CD14-positive monocyte (primary cell): ENCODE data around the gene GPC2. TPM values are rescaled to one million over a fixed set of nuclear protein-coding genes. Genes with fewer than 3 reads are reported as not detected.

ENCODE experiments used
- DNase-seq, 3 donors: peaks; one replicate each; pipeline ENCODE4 v3.0.0-alpha.2; 2011 to 2022
- H2AFZ ChIP-seq: 2 replicates; pipeline ENCODE4 v1.6.0; 2012; ENCODE audit warnings: mild to moderate bottlenecking, low read depth, low read length, inconsistent platforms; ENCODE audit not compliant: insufficient read depth, poor library complexity, severe bottlenecking
- H3K27ac ChIP-seq, 2 donors: 1 replicate in 1 of 2; 2 replicates in 1 of 2; pipeline ENCODE4 v1.5.1; 2012 to 2013; ENCODE audit warnings: low read length in 2 of 2, control low read depth in 1 of 2, inconsistent platforms in 1 of 2, low read depth in 1 of 2, mild to moderate bottlenecking in 1 of 2
- H3K27me3 ChIP-seq, 2 donors: one replicate each; pipeline versions ENCODE4 v1.6.0 to v1.6.1; 2011 to 2013; ENCODE audit warnings: low read length in 2 of 2; ENCODE audit not compliant: control insufficient read depth in 2 of 2, insufficient read depth in 2 of 2
- H3K36me3 ChIP-seq, 2 donors: replicated peaks in 1 of 2; 1 replicate in 1 of 2; 2 replicates in 1 of 2; pipeline versions ENCODE4 v1.5.1 to v1.6.1; 2012 to 2013; ENCODE audit warnings: low read length in 2 of 2, control low read depth in 1 of 2, inconsistent platforms in 1 of 2, mild to moderate bottlenecking in 1 of 2; ENCODE audit not compliant: insufficient read depth in 2 of 2, control insufficient read depth in 1 of 2
- H3K4me1 ChIP-seq, 2 donors: 1 replicate in 1 of 2; 2 replicates in 1 of 2; pipeline versions ENCODE4 v1.5.1 to v1.6.1; 2012 to 2013; ENCODE audit warnings: low read length in 2 of 2, control low read depth in 1 of 2, inconsistent platforms in 1 of 2, mild to moderate bottlenecking in 1 of 2, moderate library complexity in 1 of 2; ENCODE audit not compliant: insufficient read depth in 2 of 2, control insufficient read depth in 1 of 2
- H3K4me2 ChIP-seq: replicated peaks from 2 replicates; pipeline ENCODE3; 2012; ENCODE audit warnings: low read length, moderate library complexity, mild to moderate bottlenecking; ENCODE audit not compliant: poor library complexity, severe bottlenecking; ENCODE audit errors: extremely low read depth
- H3K4me3 ChIP-seq, 3 experiments: fragments of 200-600 bp in 1 of 3; sonication (generic) in 1 of 3; replicated peaks in 1 of 3; 1 replicate in 2 of 3; 2 replicates in 1 of 3; pipeline ENCODE4 v1.5.1; 2011 to 2013; ENCODE audit warnings: low read length in 3 of 3, mild to moderate bottlenecking in 3 of 3, control low read depth in 2 of 3, low read depth in 2 of 3, inconsistent platforms in 1 of 3, moderate library complexity in 1 of 3
- H3K79me2 ChIP-seq: 2 replicates; pipeline ENCODE4 v1.6.0; 2012; ENCODE audit warnings: mild to moderate bottlenecking, control low read depth, inconsistent platforms, low read length, moderate library complexity; ENCODE audit not compliant: insufficient read depth
- H3K9ac ChIP-seq: 2 replicates; pipeline ENCODE4 v1.6.0; 2017; ENCODE audit warnings: low read length, mild to moderate bottlenecking; ENCODE audit not compliant: insufficient read depth, poor library complexity, severe bottlenecking
- H3K9me3 ChIP-seq, 2 donors: replicated peaks in 1 of 2; 1 replicate in 1 of 2; 2 replicates in 1 of 2; pipeline versions ENCODE4 v1.5.1 to v1.6.1; 2012 to 2013; ENCODE audit warnings: low read length in 2 of 2, control low read depth in 1 of 2; ENCODE audit not compliant: control insufficient read depth in 1 of 2, insufficient read depth in 1 of 2
- H4K20me1 ChIP-seq: 2 replicates; pipeline ENCODE4 v1.6.0; 2012; ENCODE audit warnings: mild to moderate bottlenecking, low read length, control low read depth, moderate library complexity; ENCODE audit not compliant: insufficient read depth
- H3K27ac Mint-ChIP-seq, 7 donors: one replicate each; pipeline ENCODE4 v1.8.0; 2020; ENCODE audit warnings: mild to moderate bottlenecking in 7 of 7, mixed read lengths in 7 of 7, moderate library complexity in 6 of 7, inconsistent platforms in 2 of 7
- H3K27me3 Mint-ChIP-seq, 3 donors: one replicate each; pipeline ENCODE4 v1.8.0; 2021 to 2022; ENCODE audit warnings: low read depth in 3 of 3, mild to moderate bottlenecking in 3 of 3, mixed read lengths in 3 of 3, moderate library complexity in 3 of 3, inconsistent platforms in 1 of 3
- H3K36me3 Mint-ChIP-seq, 2 donors: one replicate each; pipeline ENCODE4 v1.8.0; 2020; ENCODE audit warnings: mixed read lengths in 2 of 2, inconsistent platforms in 1 of 2, mild to moderate bottlenecking in 1 of 2
- H3K4me1 Mint-ChIP-seq: one replicate; pipeline ENCODE4 v1.8.0; 2020; ENCODE audit warnings: mild to moderate bottlenecking, mixed read lengths
- H3K4me3 Mint-ChIP-seq, 2 donors: one replicate each; pipeline ENCODE4 v1.8.0; 2020; ENCODE audit warnings: mild to moderate bottlenecking in 2 of 2, mixed read lengths in 2 of 2, moderate library complexity in 1 of 2
- H3K9me3 Mint-ChIP-seq, 7 donors: one replicate each; pipeline ENCODE4 v1.8.0; 2020 to 2022; ENCODE audit warnings: mixed read lengths in 7 of 7, mild to moderate bottlenecking in 6 of 7, moderate library complexity in 6 of 7, inconsistent platforms in 2 of 7
- CTCF ChIP-seq: fragments of 200-600 bp; IDR thresholded peaks from one replicate; pipeline ENCODE4 v1.8.0; 2022; ENCODE audit warnings: antibody characterized with exemption, mild to moderate bottlenecking
- WGBS: methylation state at CpG from one replicate; pipeline ENCODE4 v1.1.5; 2013; ENCODE audit warnings: missing lambda C conversion rate; ENCODE audit not compliant: insufficient coverage; 5-methylcytosine and 5-hydroxymethylcytosine counted together
- intact Hi-C, 2 donors: fragments of 100-400 bp; cut with micrococcal nuclease; formaldehyde crosslinking; loops; one replicate each; pipeline versions ENCODE4 v1.15.0 to v1.15.1; 2023
- polyA plus RNA-seq, 3 donors: library from polyadenylated mRNA; depleted of rRNA in 1 of 3; unstranded in 2 of 3; stranded (reverse) in 1 of 3; fragments of 300-500 nt in 2 of 3; fragments of >200 nt in 1 of 3; fragmentation: Illumina TruSeq in 2 of 3; gene quantifications; 1 replicate in 2 of 3; 2 replicates in 1 of 3; pipeline ENCODE4 v1.2.3, GENCODE V29; 2012 to 2021

Gene GPC2
- polyA plus RNA-seq, 3 donors = 0.91 TPM; not detected in 2

GRCh38 chr7:100209493-100209892, 32.3 kb upstream of the GPC2 start:
- Histone ChIP-seq H3K36me3 (no peaks in the 10 kb centered on the region), H3K79me2 (no peaks in the 10 kb centered on the region), H3K4me3 (no peak overlapping the region), H3K27me3 (peaks cover 0 to 3% of the 10 kb centered on the region in 2 donors), H3K27ac (no peak overlapping the region), H3K9me3 (no peaks in the 10 kb centered on the region), H3K9ac (no peak overlapping the region), H3K4me2 (no peak overlapping the region), H3K4me1 (no peaks in the 10 kb centered on the region), H2AFZ (no peak overlapping the region), H4K20me1 (no peaks in the 10 kb centered on the region)
- Mint-ChIP-seq H3K4me3 (no peak overlapping the region), H3K9me3 (peaks cover 0 to 2% (median 0%) of the 10 kb centered on the region in 7 donors), H3K4me1 (peaks cover 8% of the 10 kb centered on the region), H3K27me3 (peaks cover 5 to 9% (median 8%) of the 10 kb centered on the region in 3 donors), H3K36me3 (peaks cover 0 to 2% of the 10 kb centered on the region in 2 donors), H3K27ac (peak overlapping the region in 1 of 7 donors; percentile 2)
- TF ChIP-seq CTCF = no peak
- intact Hi-C loops = no loop called here
- WGBS = 81% methylated on average over 6 of the region's 6 CpGs
- no peak for DNase-seq

GRCh38 chr7:100208911-100209408, 31.8 kb upstream of the GPC2 start:
- H3K4me3 ChIP-seq = no peak overlapping the region

More at GRCh38 chr7:100208911-100209408, 31.8 kb upstream of the GPC2 start:
- Histone ChIP-seq H3K4me1 (no peaks in the 10 kb centered on the region), H3K9me3 (no peaks in the 10 kb centered on the region), H3K27me3 (peaks cover 0 to 3% of the 10 kb centered on the region in 2 donors), H3K4me2 (no peak overlapping the region), H3K79me2 (no peaks in the 10 kb centered on the region), H3K36me3 (no peaks in the 10 kb centered on the region), H4K20me1 (no peaks in the 10 kb centered on the region), H2AFZ (no peak overlapping the region), H3K9ac (no peak overlapping the region), H3K27ac (no peak overlapping the region)
- Mint-ChIP-seq H3K27ac (no peak overlapping the region), H3K36me3 (peaks cover 0 to 2% of the 10 kb centered on the region in 2 donors), H3K27me3 (peaks cover 5 to 9% (median 8%) of the 10 kb centered on the region in 3 donors), H3K4me3 (no peak overlapping the region), H3K9me3 (peaks cover 0 to 2% (median 0%) of the 10 kb centered on the region in 7 donors), H3K4me1 (peaks cover 6% of the 10 kb centered on the region)
- TF ChIP-seq CTCF = no peak
- 79% methylated on average over 5 of the region's 6 CpGs for WGBS
- DNase-seq = no peak
- intact Hi-C loops = no loop called here
